NCI-H2227 (cell line): Measurements from ENCODE around the gene MYH2.
"Not testable (repeated sequence)": the region's sequence is repeated elsewhere in the genome, so short reads cannot be mapped to it uniquely, and the experiment has no call there.

Experiments used
- DNase-seq: peaks from one replicate; lab custom pipeline; 2025; ENCODE audit not compliant: unreplicated experiment; lab: John Stamatoyannopoulos, UW

Gene MYH2

DNA sequence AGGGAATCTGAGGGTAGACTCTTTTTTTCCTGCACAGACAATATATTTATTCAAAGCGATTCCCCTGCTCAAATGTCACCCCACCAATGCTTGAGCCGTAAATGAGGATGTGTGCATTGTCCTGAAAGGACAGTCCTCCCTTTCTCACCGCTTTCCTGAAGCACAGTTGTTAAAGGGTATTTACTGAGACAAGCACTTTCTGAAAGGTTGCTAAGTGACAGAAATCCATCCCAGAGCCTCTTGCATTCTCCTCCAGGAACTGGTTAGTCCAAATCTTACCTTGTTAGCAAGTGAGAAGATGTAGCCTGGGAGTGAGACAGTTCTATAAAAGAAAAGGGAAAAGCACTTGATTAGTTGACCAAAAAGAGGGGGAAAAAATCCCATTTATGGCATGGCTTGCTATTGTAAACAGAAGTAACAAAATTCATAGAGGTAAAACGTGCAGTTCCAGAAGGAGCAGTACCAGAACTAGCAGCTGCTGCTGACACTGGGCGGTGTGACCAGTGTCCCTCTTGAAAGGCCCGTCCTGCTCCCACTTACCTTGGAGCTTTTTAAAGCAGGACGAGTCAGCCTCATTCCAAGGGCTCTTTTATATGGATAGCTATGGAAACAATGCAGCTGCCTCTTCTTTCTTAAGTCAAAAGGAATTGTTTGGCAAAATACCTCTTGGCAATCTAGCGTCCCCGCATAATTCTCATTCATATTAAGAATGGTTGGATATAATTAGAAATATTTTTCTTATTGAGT lies at the start of gene MYH2:
MYH2 (minus strand) TSS at position 563 of the 747 bp plus-strand sequence. CDS start 1,738 bp downstream, outside the sequence.
- no peak for DNase-seq

GRCh38 chr17:10598621-10599020 lies 49.2 kb upstream of the MYH2 start:
- DNase-seq: no peak

DNA sequence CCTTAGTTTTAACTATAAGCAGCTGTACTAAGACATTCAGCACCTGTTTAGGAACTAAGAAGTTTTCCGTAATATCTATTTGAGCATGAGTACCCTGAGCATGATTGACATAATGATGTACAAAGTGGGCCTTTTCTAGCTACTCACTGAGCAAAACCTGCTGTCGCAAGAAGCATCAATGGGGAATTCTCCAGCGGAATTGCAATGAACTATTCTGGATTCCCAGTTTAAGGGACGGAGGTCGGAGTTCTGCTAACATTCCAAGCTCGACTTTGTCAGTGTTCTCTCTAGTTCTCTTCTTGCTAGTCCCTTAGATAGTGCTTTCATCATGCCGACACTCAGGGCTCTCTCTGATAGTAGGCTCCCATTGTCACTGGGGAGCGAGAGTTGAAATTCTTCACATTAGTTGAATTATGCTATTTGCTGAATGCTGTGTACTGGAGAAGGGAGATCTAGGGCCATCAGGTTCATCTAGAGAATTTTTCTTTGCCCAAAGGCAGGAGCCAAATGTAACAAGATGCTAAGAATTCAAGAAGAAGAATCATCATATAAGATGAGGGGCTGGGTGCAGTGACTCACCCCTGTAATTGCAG lies 40.2 kb upstream of the MYH2 start:
- DNase-seq: no peak

DNA sequence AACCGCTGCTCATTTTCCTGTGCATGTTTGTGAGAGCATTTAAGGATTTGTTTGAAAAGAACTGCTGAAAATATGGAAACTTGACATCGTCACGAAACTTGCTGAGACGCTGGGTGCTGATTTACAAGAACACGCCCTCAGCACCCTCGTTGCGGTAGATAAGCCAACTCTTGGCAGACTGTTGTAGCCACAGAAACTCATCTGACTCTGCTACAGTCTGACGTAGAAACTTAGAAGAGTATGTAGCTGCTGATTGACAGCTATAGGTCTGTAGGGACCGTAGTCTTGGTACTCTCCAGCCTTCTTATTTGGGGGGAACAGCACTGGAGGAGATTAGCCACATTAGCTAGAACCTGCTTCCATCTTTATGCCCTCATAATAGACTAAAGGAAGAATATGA lies 36.1 kb upstream of the MYH2 start:
- DNase-seq: no peak

- no peak for DNase-seq
These were observed 34.4 kb upstream of the MYH2 start for GRCh38 chr17:10583834-10584233.

- no peak for DNase-seq
These were observed 29.8 kb upstream of the MYH2 start for GRCh38 chr17:10579270-10579669.

DNA sequence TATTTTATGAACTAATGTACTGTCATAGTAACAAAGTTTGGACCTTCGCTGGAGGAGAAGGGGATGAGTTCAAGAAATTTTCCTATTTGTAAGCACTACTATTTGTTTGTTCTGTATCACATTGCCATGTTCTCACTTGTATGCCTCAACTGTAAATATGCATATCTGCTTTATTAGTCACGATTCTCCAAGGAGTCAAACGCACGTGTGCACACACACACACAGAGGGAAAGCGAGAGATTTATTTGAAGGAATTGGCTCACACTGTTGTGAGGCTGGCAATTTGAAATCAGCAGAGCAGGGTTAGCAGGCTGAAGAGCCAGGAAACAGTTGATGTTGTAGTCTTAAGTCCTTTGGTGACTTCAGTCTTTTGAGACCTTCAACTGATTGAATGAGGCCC lies 24.9 kb upstream of the MYH2 start:
- no peak for DNase-seq

- DNase-seq: no peak
These were observed 14.7 kb upstream of the MYH2 start for GRCh38 chr17:10563991-10564660.

- DNase-seq: no peak
These were observed 8.6 kb upstream of the MYH2 start for GRCh38 chr17:10558049-10558448.

GRCh38 chr17:10557422-10557821 lies 8.0 kb upstream of the MYH2 start:
- DNase-seq: no peak

- no peak for DNase-seq
These were observed 7.0 kb upstream of the MYH2 start for GRCh38 chr17:10556301-10557005.

GRCh38 chr17:10550014-10550413 lies 556 bp upstream of the MYH2 start:
- no peak for DNase-seq

DNA sequence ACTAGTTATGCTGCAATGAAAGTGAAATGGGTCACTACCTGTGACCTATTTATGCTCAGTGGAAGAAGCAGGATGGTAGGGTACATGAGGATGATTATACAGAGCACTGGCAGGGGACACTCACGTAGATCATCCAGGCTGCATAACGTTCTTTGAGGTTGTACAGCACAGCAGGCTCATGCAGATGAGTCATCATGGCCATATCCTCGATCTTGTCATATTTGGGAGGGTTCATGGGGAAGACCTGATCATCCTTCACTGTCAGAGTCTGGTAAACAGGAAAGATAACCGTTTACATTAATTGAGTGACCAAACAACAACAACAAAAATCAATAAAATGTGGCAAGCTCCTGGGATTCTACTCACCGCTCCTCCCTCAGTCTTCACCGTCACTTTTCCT lies 2.1 kb downstream of the MYH2 start:
- no peak for DNase-seq

- DNase-seq: not testable (repeated sequence)
These were observed 6.0 kb downstream of the MYH2 start for GRCh38 chr17:10543486-10543885.

DNA sequence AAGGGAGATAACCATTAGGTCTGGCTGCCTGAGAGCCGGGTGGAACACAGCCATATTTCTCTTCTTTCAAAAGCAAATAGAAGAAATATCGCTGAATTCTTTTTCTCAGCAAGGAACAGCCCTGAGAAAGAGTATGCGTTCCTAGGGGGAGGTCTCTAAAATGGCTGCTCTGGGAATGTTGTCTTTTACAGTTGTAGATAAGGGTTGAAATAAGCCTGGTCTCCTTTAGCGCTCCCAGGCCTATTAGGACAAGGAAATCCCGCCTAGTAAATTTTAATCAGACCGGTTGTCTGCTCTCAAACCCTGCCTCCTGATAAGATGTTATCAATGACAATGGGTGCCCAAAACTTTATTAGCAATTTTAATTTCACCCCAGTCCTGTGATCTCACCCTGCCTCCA lies 8.3 kb downstream of the MYH2 start:
- DNase-seq: not testable (repeated sequence)

- no peak for DNase-seq
These were observed 17.4 kb downstream of the MYH2 start for GRCh38 chr17:10532026-10532425.

- no peak for DNase-seq
These were observed 22.0 kb downstream of the MYH2 start for GRCh38 chr17:10527419-10527818.

DNA sequence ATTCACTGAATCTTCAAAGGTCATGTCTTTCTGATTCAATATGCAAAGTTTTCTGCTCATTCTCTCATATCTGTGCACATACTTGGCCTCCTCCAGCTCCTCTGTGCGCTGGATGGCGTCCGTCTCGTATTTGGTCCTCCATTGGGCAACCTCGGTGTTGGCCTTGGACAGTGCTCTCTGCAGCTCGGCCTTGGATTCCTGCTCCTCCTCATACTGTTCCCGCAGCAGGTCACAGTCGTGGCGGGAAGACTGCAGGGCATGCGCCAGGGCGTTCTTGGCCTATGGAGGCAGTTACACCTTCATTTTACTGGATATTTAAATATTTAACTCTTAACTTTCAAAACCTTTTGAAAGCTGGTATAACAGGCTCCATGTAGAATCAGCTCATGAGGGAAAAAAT lies 22.9 kb downstream of the MYH2 start:
- DNase-seq: no peak

GRCh38 chr17:10523064-10523463 lies 26.4 kb downstream of the MYH2 start:
- no peak for DNase-seq

- DNase-seq: no peak
These were observed 27.5 kb downstream of the MYH2 start for GRCh38 chr17:10521949-10522348.

DNA sequence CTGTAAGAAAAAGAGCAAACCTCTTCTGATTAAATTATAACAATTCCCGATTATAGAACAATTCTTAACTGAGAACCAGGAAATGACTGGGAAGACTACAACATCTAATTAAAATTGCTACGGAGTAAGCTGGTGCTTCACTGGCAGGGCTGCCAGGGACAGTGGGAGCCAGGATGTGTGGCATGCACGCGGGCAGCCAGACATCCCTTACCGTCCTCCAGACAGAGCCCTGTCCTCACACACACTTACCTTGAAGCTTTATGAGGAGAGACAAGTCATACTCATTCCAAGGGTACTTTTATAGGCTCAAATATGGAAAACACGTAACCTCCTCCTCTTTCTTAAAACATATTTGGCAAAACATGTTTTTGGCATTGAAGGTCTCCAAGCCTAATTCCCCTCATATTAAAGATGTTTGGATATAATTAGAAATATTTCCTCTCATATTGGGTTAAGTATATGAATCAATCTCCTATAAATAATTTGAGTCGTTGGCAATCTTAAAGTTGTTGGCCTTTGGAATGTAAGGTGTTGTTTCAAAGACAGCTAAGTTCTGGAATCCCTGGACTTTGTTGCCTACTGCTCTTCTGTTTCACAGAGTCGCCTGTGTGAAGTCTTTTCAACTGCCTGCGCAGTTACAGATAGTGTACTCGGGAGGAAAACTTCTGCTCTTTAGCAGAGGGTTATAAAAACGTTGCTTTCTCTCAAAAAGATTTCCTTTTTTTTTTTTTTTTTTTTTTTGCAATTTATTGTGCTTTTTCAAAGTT lies 31.0 kb downstream of the MYH2 start, which contains the start of gene MYH1:
MYH1 (minus strand) TSS at position 272 of the 767 bp plus-strand sequence. CDS start 1,900 bp downstream, outside the sequence.
- DNase-seq: no peak
